ENCODE results near the gene SLC5A6.

The SLC5A6 gene

GRCh38 chr2:27247893-27248292 is 35.8 kb upstream of the SLC5A6 start:
- no peak for TF ChIP-seq CREB1 (IDR thresholded peaks at IDR 0.05; ENCODE audit: low read depth)
- TF ChIP-seq, protein P1, sequence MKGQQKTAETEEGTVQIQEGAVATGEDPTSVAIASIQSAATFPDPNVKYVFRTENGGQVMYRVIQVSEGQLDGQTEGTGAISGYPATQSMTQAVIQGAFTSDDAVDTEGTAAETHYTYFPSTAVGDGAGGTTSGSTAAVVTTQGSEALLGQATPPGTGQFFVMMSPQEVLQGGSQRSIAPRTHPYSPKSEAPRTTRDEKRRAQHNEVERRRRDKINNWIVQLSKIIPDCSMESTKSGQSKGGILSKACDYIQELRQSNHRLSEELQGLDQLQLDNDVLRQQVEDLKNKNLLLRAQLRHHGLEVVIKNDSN (IDR thresholded peaks at IDR 0.05) = no peak
- no peak for TF ChIP-seq TEAD4 (IDR thresholded peaks at IDR 0.05)
- TF ChIP-seq MAX (IDR thresholded peaks at IDR 0.05) = no peak
- no peak for TF ChIP-seq CEBPB (IDR thresholded peaks at IDR 0.05)
- TF ChIP-seq EGR1 (IDR thresholded peaks at IDR 0.05) = no peak
- TF ChIP-seq, protein P2, sequence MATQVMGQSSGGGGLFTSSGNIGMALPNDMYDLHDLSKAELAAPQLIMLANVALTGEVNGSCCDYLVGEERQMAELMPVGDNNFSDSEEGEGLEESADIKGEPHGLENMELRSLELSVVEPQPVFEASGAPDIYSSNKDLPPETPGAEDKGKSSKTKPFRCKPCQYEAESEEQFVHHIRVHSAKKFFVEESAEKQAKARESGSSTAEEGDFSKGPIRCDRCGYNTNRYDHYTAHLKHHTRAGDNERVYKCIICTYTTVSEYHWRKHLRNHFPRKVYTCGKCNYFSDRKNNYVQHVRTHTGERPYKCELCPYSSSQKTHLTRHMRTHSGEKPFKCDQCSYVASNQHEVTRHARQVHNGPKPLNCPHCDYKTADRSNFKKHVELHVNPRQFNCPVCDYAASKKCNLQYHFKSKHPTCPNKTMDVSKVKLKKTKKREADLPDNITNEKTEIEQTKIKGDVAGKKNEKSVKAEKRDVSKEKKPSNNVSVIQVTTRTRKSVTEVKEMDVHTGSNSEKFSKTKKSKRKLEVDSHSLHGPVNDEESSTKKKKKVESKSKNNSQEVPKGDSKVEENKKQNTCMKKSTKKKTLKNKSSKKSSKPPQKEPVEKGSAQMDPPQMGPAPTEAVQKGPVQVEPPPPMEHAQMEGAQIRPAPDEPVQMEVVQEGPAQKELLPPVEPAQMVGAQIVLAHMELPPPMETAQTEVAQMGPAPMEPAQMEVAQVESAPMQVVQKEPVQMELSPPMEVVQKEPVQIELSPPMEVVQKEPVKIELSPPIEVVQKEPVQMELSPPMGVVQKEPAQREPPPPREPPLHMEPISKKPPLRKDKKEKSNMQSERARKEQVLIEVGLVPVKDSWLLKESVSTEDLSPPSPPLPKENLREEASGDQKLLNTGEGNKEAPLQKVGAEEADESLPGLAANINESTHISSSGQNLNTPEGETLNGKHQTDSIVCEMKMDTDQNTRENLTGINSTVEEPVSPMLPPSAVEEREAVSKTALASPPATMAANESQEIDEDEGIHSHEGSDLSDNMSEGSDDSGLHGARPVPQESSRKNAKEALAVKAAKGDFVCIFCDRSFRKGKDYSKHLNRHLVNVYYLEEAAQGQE (IDR thresholded peaks at IDR 0.05; ENCODE audit: low read depth) = no peak
- TF ChIP-seq TAF1 (IDR thresholded peaks at IDR 0.05; ENCODE audit: low read depth) = no peak
- TF ChIP-seq ZBTB7A (IDR thresholded peaks at IDR 0.05; ENCODE audit: low read depth) = no peak
- no peak for TF ChIP-seq RAD21 (IDR thresholded peaks at IDR 0.05; ENCODE audit: low read depth)
- TF ChIP-seq TCF12 (IDR thresholded peaks at IDR 0.05; ENCODE audit: low read depth) = no peak
- no peak for TF ChIP-seq EP300 (IDR thresholded peaks at IDR 0.05; ENCODE audit: borderline replicate concordance)
- no peak for TF ChIP-seq NFIC (IDR thresholded peaks at IDR 0.05)
- TF ChIP-seq YY1 (IDR thresholded peaks at IDR 0.05; ENCODE audit: low read depth) = no peak
- TF ChIP-seq FOXM1 (IDR thresholded peaks at IDR 0.05; ENCODE audit: borderline replicate concordance, low read depth) = no peak

DNA sequence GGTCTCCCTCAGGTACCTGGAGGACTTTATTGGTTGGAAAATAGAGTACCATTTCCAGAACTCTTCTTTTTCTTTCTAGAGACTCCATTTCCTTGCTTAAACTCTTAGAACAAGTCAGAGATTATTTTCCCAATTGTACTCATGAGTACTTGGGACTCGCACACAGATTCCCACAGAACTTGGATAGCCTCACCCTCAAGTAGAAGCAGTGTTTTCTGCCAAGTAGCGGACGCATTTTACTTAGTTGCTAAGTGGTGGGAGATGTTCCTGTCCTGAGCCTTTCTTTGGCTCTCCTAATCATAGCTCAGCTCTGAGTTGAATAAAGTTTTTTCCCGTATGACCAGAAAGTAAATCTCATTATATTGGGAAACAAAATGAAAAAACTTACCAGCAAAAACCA is 33.6 kb upstream of the SLC5A6 start:
- TF ChIP-seq RAD21 (IDR thresholded peaks at IDR 0.05; ENCODE audit: low read depth) (no peak), YY1 (IDR thresholded peaks at IDR 0.05; ENCODE audit: low read depth) (no peak), NFIC (IDR thresholded peaks at IDR 0.05) (no peak), TCF12 (IDR thresholded peaks at IDR 0.05; ENCODE audit: low read depth) (no peak), FOXM1 (IDR thresholded peaks at IDR 0.05; ENCODE audit: borderline replicate concordance, low read depth) (no peak), MAX (IDR thresholded peaks at IDR 0.05) (no peak), EGR1 (IDR thresholded peaks at IDR 0.05) (no peak), ZBTB7A (IDR thresholded peaks at IDR 0.05; ENCODE audit: low read depth) (no peak), CREB1 (IDR thresholded peaks at IDR 0.05; ENCODE audit: low read depth) (no peak), EP300 (IDR thresholded peaks at IDR 0.05; ENCODE audit: borderline replicate concordance) (no peak), CEBPB (IDR thresholded peaks at IDR 0.05) (no peak)
- TF ChIP-seq, protein P1 (IDR thresholded peaks at IDR 0.05) = no peak

DNA sequence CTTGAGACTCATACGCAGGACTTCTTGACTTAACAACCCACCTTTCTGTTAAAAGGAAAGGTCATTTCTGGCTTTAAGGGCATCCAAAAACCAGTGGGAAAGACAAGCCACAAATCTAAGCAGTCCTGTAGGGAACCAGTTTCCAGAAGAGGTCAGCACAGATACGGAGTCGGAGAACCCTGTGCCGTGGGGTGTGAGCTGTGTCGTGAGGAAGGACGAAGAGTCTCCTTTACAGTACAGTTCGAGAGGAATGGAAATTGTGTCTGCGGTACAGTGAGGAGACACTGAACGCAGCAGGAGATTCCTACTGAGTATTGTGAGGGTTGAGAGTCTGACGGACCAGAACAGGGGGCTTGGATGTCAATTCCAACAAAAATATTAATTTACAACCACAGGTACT is 33.0 kb upstream of the SLC5A6 start:
- TF ChIP-seq TAF1 (IDR thresholded peaks at IDR 0.05; ENCODE audit: low read depth) (no peak), FOXM1 (IDR thresholded peaks at IDR 0.05; ENCODE audit: borderline replicate concordance, low read depth) (no peak), YY1 (IDR thresholded peaks at IDR 0.05; ENCODE audit: low read depth) (no peak), NFIC (IDR thresholded peaks at IDR 0.05) (no peak), CEBPB (IDR thresholded peaks at IDR 0.05) (no peak), TEAD4 (IDR thresholded peaks at IDR 0.05) (no peak), CREB1 (IDR thresholded peaks at IDR 0.05; ENCODE audit: low read depth) (no peak), EGR1 (IDR thresholded peaks at IDR 0.05) (no peak), RAD21 (IDR thresholded peaks at IDR 0.05; ENCODE audit: low read depth) (no peak), EP300 (IDR thresholded peaks at IDR 0.05; ENCODE audit: borderline replicate concordance) (no peak), ZBTB7A (IDR thresholded peaks at IDR 0.05; ENCODE audit: low read depth) (no peak), TCF12 (IDR thresholded peaks at IDR 0.05; ENCODE audit: low read depth) (no peak), MAX (IDR thresholded peaks at IDR 0.05) (no peak)
- TF ChIP-seq, protein P2 (IDR thresholded peaks at IDR 0.05; ENCODE audit: low read depth) = no peak
- TF ChIP-seq, protein P1 (IDR thresholded peaks at IDR 0.05) = no peak

GRCh38 chr2:27243391-27244130 is 31.5 kb upstream of the SLC5A6 start:
- TF ChIP-seq EP300 (IDR thresholded peaks at IDR 0.05; ENCODE audit: borderline replicate concordance) = no peak
- no peak for TF ChIP-seq YY1 (IDR thresholded peaks at IDR 0.05; ENCODE audit: low read depth)
- TF ChIP-seq, protein P2 (IDR thresholded peaks at IDR 0.05; ENCODE audit: low read depth) = no peak
- TF ChIP-seq, protein P1 (IDR thresholded peaks at IDR 0.05) = no peak
- no peak for TF ChIP-seq TEAD4 (IDR thresholded peaks at IDR 0.05)
- TF ChIP-seq EGR1 (IDR thresholded peaks at IDR 0.05) = no peak
- no peak for TF ChIP-seq CREB1 (IDR thresholded peaks at IDR 0.05; ENCODE audit: low read depth)
- no peak for TF ChIP-seq NFIC (IDR thresholded peaks at IDR 0.05)
- TF ChIP-seq MAX (IDR thresholded peaks at IDR 0.05) = no peak
- no peak for TF ChIP-seq FOXM1 (IDR thresholded peaks at IDR 0.05; ENCODE audit: borderline replicate concordance, low read depth)
- no peak for TF ChIP-seq ZBTB7A (IDR thresholded peaks at IDR 0.05; ENCODE audit: low read depth)
- TF ChIP-seq TCF12 (IDR thresholded peaks at IDR 0.05; ENCODE audit: low read depth) = no peak
- no peak for TF ChIP-seq RAD21 (IDR thresholded peaks at IDR 0.05; ENCODE audit: low read depth)
- no peak for TF ChIP-seq TAF1 (IDR thresholded peaks at IDR 0.05; ENCODE audit: low read depth)
- TF ChIP-seq CEBPB (IDR thresholded peaks at IDR 0.05) = no peak

Data from Ishikawa (cell line).